Activated CD8-positive, alpha-beta memory T cell treated with anti-CD3 and anti-CD28 coated beads, Interleukin-2, amount 10 ng/mL, durations not matched to agents 7 days and 5 days (primary cell): ENCODE measurements around the gene RAD9B. TPM values are rescaled to one million over a fixed set of nuclear protein-coding genes. Genes with fewer than 3 reads are reported as not detected.
"Not testable (repeated sequence)": the region's sequence is repeated elsewhere in the genome, so short reads cannot be mapped to it uniquely, and the experiment has no call there.

Experiments used
- ATAC-seq: fragments of 150-1000 bp; cut with Tn5 transposase; one replicate; pipeline ENCODE4 v1.10.0; 2021; ENCODE audit warnings: moderate library complexity
- CTCF ChIA-PET: fragments of 350-600 bp; sonication (Branson Sonifier 250); formaldehyde crosslinking; loops from one replicate; lab custom pipeline; 2021; ENCODE audit warnings: antibody characterized with exemption; lab: Charles Lee
- DNase-seq: peaks from one replicate; pipeline ENCODE4 v3.0.0-alpha.2; 2020
- H3K27ac Mint-ChIP-seq: one replicate; pipeline ENCODE4 v1.8.0; 2021; ENCODE audit warnings: mild to moderate bottlenecking, mixed read lengths
- H3K27me3 Mint-ChIP-seq: one replicate; pipeline ENCODE4 v1.8.0; 2021; ENCODE audit warnings: mixed read lengths
- H3K36me3 Mint-ChIP-seq: one replicate; pipeline ENCODE4 v1.8.0; 2021; ENCODE audit warnings: mild to moderate bottlenecking, mixed read lengths
- H3K4me1 Mint-ChIP-seq: one replicate; pipeline ENCODE4 v1.8.0; 2021; ENCODE audit warnings: mixed read lengths
- H3K4me3 Mint-ChIP-seq: one replicate; pipeline ENCODE4 v1.8.0; 2021; ENCODE audit warnings: mild to moderate bottlenecking, moderate library complexity, mixed read lengths
- H3K9me3 Mint-ChIP-seq: one replicate; pipeline ENCODE4 v1.8.0; 2022; ENCODE audit warnings: low read depth, mixed read lengths
- total RNA-seq, 2 experiments: library from RNA; stranded (reverse); gene quantifications; one replicate each; pipeline ENCODE4 v1.2.3, GENCODE V29; 2021

Gene RAD9B
- total RNA-seq, 2 experiments from 2014 or later = 1.8 to 2.2 TPM

DNA sequence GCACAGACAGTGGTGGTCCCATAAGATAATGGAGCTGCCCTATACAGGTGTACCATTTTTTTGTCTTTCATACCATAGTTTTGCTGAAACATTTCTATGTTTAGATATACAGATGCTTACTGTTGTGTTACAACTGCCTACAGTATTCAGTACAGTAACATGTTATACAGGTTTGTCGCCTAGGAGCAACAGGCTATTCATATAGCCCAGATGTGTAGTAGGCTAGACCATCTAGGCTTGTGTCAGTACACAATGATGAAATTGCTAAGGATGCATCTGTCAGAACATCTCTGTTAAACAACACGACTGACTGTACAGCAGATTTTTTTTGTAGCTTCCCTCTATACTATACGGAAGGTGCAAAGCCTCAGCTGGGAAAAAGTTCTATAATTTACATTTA lies 30.5 kb downstream of the RAD9B start:
- no peak overlapping the region for H3K4me3 Mint-ChIP-seq
- no peak for DNase-seq
- CTCF ChIA-PET = interaction anchor here (0.7 to 1.7 kb wide), 7 partner anchors 10 to 70 kb away, joined by 3 to 5 read pairs (median 3); partner anchors contain the start of genes FAM216A and GPN3
- ATAC-seq = no peak
- H3K4me1 Mint-ChIP-seq = peaks cover 19% of the 10 kb centered on the region
- no peaks in the 10 kb centered on the region for H3K9me3 Mint-ChIP-seq
- H3K36me3 Mint-ChIP-seq = peaks cover 44% of the 10 kb centered on the region
- H3K27ac Mint-ChIP-seq = no peak overlapping the region
- no peaks in the 10 kb centered on the region for H3K27me3 Mint-ChIP-seq

DNA sequence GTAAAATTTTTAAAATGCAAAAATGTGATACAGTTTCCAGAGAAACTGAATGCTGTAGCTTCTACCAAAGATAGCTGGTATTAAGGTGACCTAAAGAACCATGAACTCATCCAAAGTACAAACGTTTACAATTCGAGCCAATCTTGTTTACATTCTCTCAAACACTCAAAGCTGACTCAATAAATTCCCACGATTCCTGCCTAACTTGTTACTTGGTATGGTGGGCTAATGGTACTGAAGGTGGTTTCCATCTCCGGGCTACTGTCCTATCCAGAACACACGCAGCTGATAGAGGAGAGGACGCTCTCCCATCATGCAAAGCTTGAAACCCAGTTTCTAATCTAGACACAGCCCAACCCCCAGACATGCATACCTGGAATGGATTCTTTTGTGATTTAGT lies 31.5 kb downstream of the RAD9B start:
- DNase-seq (no peak), ATAC-seq (no peak)
- Mint-ChIP-seq H3K36me3 (peaks cover 50% of the 10 kb centered on the region), H3K27ac (no peak overlapping the region), H3K9me3 (no peaks in the 10 kb centered on the region), H3K4me1 (peaks cover 22% of the 10 kb centered on the region), H3K27me3 (no peaks in the 10 kb centered on the region), H3K4me3 (no peak overlapping the region)
- CTCF ChIA-PET = interaction anchor here (0.6 to 1.7 kb wide), 5 partner anchors 18 to 68 kb away, joined by 3 to 7 read pairs (median 4); partner anchors contain the start of genes FAM216A and GPN3

DNA sequence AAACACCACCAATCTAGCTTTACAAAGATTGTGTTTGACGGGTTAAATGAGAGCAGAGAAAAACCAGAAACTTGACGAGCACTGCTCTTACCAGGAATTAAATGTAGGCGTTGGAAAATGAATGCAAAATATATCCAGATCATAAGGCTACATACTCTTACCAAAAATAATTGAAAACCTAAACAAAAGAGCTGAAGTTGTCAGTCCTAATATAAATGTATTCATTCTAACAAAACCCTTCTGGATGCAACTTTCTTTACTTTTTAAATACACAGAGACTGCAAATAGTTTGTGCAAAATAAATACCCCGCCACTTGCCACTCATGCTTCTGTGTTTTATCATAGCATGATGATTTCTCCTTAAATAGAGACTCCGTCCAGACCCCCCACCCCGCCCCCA lies 32.7 kb downstream of the RAD9B start:
- Mint-ChIP-seq H3K9me3 (no peaks in the 10 kb centered on the region), H3K27me3 (no peaks in the 10 kb centered on the region), H3K4me1 (peaks cover 25% of the 10 kb centered on the region), H3K27ac (no peak overlapping the region), H3K36me3 (peaks cover 52% of the 10 kb centered on the region), H3K4me3 (no peak overlapping the region)
- DNase-seq = no peak
- CTCF ChIA-PET = interaction anchor here (1.3 to 1.7 kb wide), 3 partner anchors 17 to 84 kb away, joined by 3 to 7 read pairs (median 6); partner anchors contain the start of gene ARPC3
- ATAC-seq = no peak

DNA sequence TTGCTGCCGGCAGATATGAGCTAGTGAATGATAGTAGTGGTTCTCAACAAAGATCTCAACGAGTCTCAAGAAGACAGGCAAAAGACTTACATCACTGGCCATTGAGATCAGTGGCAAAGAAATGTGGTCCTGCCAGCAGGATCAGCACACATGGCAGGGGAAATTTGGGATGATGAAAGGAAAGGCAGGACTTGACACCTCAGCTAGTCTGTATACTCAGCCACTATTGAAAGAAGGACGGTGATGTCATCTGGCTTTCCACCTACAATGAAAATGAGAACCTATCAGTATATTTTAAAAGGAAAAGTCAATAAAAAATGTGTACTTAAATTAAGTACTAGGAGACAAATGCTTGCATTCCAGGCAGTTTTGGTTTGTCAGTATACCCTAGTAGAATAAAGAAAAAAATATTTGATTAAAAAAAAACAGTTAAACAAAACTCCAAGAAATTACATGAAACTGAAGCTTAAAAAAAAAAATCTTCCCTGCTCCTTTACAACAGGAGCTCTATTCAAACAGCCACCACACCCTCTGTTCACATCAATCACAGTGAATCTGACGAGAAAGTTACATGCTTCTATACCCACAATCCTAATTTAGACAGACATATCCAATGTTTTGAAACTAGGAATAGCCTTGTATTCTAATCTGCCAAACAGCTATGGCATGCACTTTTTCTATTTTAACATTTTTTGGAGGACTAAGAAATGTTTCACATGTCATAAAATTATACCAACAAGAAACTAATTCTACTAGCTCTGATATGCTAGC lies 34.9 kb downstream of the RAD9B start:
- CTCF ChIA-PET = interaction anchor here (1.2 kb wide), 2 partner anchors 10 to 65 kb away, joined by 3 to 4 read pairs; no protein-coding TSS in a partner anchor
- ATAC-seq (no peak), DNase-seq (no peak)
- Mint-ChIP-seq H3K27ac (no peak overlapping the region), H3K27me3 (no peaks in the 10 kb centered on the region), H3K9me3 (no peaks in the 10 kb centered on the region), H3K4me3 (no peak overlapping the region), H3K4me1 (peaks cover 21% of the 10 kb centered on the region), H3K36me3 (peaks cover 39% of the 10 kb centered on the region)

DNA sequence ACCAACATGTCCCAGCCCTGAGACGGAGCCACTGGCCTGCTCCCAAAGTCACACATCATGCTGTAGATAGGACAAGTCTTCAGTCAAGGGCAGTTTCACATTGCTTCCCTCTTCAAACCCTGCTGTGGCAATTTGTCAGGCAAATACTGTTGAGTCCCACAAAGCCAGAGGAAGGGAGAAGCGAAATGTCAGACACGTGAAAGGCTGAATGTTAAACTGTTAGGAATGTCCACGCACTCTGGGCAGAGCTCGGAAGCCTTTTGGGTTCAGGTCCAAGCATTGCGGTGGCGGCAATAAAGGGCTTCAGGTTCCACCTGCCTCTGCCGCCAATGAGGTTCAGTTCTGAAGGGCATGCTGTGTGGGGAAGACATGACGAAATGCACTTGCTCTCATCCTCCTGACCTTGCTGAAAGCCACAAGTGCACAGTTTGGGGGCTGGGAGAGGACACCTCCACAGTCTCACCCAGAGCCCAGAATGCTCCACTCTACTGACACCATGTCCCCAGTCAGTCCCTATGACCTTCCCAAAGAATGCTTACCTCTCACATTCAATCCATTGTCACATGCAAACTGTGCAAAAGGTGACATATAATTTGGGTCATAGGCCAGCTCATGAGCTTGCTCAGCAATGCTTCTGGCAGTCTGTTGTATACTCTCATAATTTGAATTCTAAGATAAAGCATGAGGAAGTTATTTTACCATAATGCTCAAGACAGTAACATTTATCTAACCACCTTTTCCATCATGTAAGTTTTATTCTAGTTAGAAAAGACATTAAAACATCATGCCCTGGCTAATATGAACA lies 35.7 kb downstream of the RAD9B start:
- H3K27ac Mint-ChIP-seq = no peak overlapping the region
- H3K4me1 Mint-ChIP-seq = peaks cover 22% of the 10 kb centered on the region
- H3K4me3 Mint-ChIP-seq = no peak overlapping the region
- no peak for DNase-seq
- H3K9me3 Mint-ChIP-seq = no peaks in the 10 kb centered on the region
- no peaks in the 10 kb centered on the region for H3K27me3 Mint-ChIP-seq
- peaks cover 43% of the 10 kb centered on the region for H3K36me3 Mint-ChIP-seq
- CTCF ChIA-PET = interaction anchor here (1.2 kb wide), 2 partner anchors 10 to 64 kb away, joined by 3 to 4 read pairs; no protein-coding TSS in a partner anchor
- ATAC-seq = no peak

DNA sequence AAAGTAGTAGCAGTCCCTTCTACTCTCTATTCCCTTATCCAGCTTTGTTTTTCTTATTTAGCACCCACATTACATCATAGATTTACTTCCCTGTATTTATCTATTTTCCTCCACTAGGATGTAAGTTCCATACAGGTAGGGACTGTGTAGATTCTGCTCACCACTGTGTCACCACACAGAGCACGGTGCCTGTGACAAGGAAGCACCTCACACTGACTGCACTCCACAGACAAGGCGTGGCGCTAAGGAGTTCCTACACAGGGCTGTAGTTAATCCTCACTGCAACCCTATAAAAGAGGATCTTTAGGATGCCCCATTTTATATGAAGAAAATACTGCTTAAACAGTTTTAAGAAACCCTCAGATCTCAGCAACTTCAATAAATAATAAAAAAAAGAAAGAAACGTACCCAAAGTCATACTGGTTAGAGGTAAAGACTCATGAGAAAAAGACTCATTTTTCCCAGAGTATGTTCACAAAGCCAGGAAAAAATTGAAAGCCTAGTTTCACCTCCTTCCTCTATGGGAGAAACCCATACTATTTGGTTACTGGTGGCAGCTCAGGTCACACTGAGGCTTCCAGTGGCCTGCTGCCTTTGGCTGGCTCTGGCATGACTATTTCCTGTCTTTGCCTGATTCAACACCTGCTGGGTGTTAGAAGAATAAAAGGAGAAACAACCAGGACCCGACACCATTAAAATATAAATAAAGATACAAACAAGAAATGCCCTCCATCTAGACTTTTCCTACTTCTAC lies 36.9 kb downstream of the RAD9B start:
- Mint-ChIP-seq H3K36me3 (peaks cover 44% of the 10 kb centered on the region), H3K4me1 (peaks cover 26% of the 10 kb centered on the region), H3K9me3 (no peaks in the 10 kb centered on the region), H3K4me3 (no peak overlapping the region), H3K27me3 (no peaks in the 10 kb centered on the region), H3K27ac (no peak overlapping the region)
- CTCF ChIA-PET = interaction anchor here (0.9 to 2.1 kb wide), 6 partner anchors 13 to 63 kb away, joined by 3 to 5 read pairs (median 3); no protein-coding TSS in a partner anchor
- ATAC-seq (no peak), DNase-seq (no peak)

DNA sequence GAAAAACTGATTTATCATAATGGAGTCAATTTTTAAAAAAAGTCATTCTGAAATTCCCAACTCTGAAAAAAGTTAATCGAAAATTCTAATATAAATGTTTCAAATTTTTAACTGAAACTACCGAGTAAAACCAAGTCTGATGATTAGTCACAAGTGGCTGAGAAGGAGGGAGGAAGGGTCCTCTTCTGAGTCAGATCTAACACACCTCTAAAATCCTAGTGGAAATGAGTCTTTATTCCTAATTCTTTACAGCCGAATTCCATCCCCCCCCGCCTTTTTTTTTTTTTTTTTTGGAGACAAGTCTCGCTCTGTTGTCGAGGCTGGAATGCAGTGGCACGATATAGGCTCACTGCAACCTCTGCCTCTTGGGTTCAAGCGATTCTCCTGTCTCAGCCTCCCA lies 37.9 kb downstream of the RAD9B start:
- DNase-seq (no peak), ATAC-seq (no peak)
- Mint-ChIP-seq H3K27ac (no peak overlapping the region), H3K36me3 (peaks cover 48% of the 10 kb centered on the region), H3K4me1 (peaks cover 26% of the 10 kb centered on the region), H3K9me3 (no peaks in the 10 kb centered on the region), H3K4me3 (no peak overlapping the region), H3K27me3 (no peaks in the 10 kb centered on the region)
- CTCF ChIA-PET = interaction anchor here (0.9 to 2.1 kb wide), 6 partner anchors 12 to 62 kb away, joined by 3 to 5 read pairs (median 3); no protein-coding TSS in a partner anchor

DNA sequence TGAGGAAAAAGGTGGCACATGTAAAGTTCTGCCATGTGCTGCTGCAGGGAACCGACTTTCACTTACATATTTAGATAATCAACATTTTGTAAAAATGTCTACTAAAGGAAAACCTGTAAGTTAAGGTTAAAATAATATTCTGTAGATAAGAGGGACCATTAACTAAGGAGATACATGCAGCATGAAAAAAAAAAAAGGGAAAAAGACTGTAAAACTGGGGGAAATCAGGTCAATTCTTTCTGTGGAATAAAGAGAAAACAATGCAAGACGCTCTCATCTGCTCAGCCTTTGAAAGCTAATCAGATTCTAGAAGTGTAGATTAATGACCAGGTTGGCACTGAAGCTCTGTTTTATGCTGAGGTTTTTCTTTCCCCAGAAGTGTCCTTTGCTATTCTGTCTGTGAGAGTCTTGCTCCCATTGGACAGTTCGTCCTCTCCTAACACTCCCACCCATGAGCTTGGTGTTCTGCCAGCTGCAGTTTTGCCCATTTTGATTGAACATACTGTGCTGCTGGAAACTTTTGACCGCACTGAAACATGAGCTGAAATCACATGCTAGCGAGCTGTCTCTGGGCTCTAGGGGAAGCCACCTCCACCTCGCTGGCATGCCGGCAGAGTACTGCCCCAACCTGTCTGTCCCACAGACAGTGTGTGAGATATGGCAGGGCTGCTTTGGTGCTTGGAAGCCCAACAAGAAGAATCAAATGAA lies 41.3 kb downstream of the RAD9B start:
- CTCF ChIA-PET = interaction anchor here (0.7 to 2.2 kb wide), 6 partner anchors 9 to 93 kb away, joined by 3 to 15 read pairs (median 6); partner anchors contain the start of gene ARPC3
- Mint-ChIP-seq H3K4me1 (peaks cover 35% of the 10 kb centered on the region), H3K4me3 (no peak overlapping the region), H3K27ac (peak overlapping the region; percentile 41), H3K36me3 (peaks cover 42% of the 10 kb centered on the region), H3K27me3 (no peaks in the 10 kb centered on the region), H3K9me3 (no peaks in the 10 kb centered on the region)
- no peak for ATAC-seq
- DNase-seq = no peak

DNA sequence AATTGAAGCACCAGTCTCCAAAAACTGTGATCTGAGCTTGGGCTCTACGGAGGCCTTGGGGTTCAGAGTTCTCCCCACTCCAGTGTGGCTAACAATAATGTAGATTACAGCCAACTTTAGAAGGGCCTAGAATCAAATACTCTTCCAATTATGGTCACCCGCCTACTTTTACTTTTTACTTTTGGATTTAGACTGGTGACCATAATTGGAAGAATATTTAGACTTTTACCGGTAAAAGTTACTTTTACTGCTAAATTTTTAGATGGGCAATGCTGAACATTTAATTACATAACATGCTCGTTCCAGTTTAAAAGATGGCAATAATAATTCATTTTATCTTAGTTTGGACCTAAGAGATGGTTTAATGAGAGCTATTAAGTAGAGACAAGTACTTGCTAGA lies 41.8 kb downstream of the RAD9B start:
- CTCF ChIA-PET = interaction anchor here (0.7 to 2.2 kb wide), 6 partner anchors 9 to 94 kb away, joined by 3 to 15 read pairs (median 6); partner anchors contain the start of gene ARPC3
- H3K9me3 Mint-ChIP-seq = no peaks in the 10 kb centered on the region
- no peak overlapping the region for H3K27ac Mint-ChIP-seq
- no peaks in the 10 kb centered on the region for H3K27me3 Mint-ChIP-seq
- peaks cover 35% of the 10 kb centered on the region for H3K4me1 Mint-ChIP-seq
- ATAC-seq = no peak
- no peak overlapping the region for H3K4me3 Mint-ChIP-seq
- peaks cover 38% of the 10 kb centered on the region for H3K36me3 Mint-ChIP-seq
- DNase-seq = no peak

DNA sequence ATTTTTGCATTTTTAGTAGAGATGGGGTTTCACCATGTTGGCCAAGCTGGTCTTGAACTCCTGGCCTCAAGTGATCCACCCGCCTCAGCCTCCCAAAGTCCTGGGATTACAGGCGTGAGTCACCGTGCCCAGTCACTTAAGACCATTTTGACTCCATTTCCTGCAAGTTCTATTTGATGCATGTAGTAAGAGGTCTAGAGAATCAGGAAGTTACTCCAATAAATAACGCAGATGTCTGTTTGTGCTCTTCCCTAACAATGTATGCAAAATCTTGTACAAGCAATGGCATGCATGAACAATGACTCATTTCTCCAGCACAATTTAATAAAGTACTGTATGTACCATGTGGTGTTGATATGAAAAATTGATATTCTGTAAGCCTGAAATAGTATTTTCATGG lies 43.1 kb downstream of the RAD9B start:
- Mint-ChIP-seq H3K36me3 (peaks cover 34% of the 10 kb centered on the region), H3K4me1 (peaks cover 37% of the 10 kb centered on the region)
- CTCF ChIA-PET = interaction anchor here (0.6 kb wide), 1 partner anchor 27 kb away, joined by 3 read pairs; no protein-coding TSS in a partner anchor
- not testable (repeated sequence) for H3K9me3 Mint-ChIP-seq, ATAC-seq, H3K4me3 Mint-ChIP-seq, H3K27me3 Mint-ChIP-seq, DNase-seq, H3K27ac Mint-ChIP-seq

DNA sequence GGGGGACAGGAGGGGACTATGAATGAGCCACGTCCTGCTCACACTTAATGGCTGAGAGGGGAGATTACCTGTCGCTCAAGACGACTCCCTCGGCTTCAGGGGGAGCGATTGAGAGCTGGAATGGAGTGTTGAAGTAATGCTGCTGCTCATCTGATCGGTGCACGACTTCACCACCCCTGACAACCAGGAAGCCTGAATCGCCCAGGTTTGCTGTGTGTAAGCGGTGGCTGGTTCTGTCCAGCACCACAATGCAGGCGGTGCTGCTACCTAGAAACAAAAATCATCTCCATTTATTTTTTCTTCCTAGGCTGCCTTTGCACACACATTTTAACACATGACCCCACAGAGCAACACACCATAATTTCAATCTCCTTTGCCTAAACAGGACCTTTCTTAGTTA lies 43.7 kb downstream of the RAD9B start:
- Mint-ChIP-seq H3K27me3 (no peaks in the 10 kb centered on the region), H3K4me3 (no peak overlapping the region), H3K36me3 (peaks cover 39% of the 10 kb centered on the region), H3K9me3 (no peaks in the 10 kb centered on the region), H3K4me1 (peaks cover 42% of the 10 kb centered on the region), H3K27ac (no peak overlapping the region)
- ATAC-seq (no peak), DNase-seq (no peak)
- CTCF ChIA-PET = no interaction called here

DNA sequence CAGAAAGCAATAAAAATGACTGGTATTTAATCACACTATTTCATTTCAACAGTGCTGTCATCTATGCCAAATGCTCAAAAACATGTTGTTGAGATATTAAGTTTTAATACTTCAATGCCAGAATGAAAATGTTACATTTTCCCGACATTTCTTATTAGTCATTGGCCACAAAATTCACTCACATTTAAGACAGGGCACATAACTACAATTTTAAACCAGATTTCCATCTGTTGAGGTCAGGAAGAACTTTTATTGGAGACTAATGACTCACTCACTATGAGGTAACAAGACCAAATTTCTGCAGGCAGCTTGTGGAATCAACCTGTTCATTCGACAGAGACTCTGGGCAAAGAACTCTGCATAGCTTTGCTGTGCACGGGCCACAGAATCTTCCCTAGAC lies 44.2 kb downstream of the RAD9B start:
- ATAC-seq (no peak), DNase-seq (no peak)
- CTCF ChIA-PET = no interaction called here
- Mint-ChIP-seq H3K36me3 (peaks cover 42% of the 10 kb centered on the region), H3K27me3 (no peaks in the 10 kb centered on the region), H3K4me3 (no peak overlapping the region), H3K27ac (no peak overlapping the region), H3K9me3 (no peaks in the 10 kb centered on the region), H3K4me1 (peaks cover 43% of the 10 kb centered on the region)
